ENCODE data around the gene PRSS16.

PRSS16 gene

DNA sequence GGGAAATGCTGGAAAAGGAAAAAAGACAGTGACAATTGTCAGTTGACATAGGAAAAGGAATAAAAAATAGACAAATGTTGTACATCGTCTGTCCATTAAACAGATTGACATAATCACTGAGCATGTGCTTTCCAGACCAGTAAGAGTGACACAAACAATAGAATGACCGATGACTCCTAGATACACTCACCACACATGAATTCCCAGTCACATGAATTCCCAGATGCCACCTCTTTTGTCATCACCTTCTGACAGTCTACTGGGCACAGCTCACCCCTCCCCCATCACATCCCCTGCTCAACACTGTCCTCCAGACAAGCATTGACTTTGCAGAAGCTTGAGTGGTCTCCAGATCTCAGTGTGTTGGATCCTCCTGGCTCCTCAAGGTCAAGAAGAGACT is 38.6 kb downstream of the PRSS16 start:
- no peak for DNase-seq (ENCODE audit: low read depth)

DNA sequence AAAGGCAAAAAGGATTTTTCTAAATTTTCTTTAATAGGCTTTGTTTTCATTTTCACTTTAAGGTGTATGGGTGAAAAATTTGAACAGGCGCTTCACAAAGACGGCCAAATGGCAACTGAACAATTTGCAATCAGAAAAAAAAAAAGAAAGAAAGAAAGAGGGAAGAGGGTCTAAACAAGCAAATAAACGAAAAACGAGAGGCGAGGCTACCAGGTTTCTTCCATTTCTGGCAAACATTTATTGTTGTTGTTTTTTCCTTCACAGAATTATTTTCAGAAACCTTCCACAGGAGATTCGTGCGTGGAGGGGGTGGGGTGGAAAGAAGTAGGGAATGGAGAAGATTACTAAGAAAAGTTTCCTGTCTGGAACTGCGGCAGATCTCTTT is 40.2 kb downstream of the PRSS16 start:
- no peak for DNase-seq (ENCODE audit: low read depth)

DNA sequence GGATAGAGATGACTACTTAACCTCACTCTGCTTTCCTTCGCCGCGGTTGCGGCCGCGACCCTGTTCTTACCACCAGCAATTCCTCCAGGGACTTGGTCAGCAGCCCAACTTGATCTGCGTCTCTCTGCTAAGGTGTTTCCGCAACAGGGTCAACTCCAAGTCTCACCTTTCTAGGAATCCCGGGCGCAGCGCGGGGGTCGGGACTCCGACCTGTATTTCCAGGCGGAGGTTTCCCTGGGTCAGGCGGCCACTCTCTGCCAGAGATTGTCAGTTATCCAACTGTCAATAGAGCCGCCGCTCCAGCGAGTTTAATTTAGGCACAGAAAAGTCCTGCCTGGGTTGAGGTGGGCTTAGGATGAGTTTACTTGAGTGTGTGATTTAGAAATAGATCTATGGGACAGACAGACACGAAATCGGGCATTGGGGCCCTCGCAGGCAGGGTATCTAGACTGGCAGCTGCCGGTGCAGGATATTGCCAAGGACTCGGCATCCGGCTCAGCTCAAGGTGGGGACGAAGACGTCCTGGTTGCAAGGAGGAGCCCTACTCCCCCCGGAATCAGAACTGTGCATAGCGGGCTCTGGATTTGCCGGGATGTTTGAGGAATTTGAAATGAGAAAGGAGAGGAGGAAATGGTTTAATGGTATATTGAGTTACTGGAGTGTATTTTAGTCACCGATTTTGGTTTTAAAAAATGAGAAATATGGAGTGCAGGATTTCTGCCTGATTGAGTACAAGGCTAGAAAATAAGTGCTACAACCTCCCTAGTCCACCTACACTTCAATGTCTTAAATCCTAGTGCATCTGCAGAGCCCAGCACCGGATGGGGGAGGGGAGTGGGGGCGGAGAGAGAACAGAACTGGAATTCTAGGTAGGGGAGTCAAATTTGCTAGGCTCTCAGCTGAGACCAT is 40.9 kb downstream of the PRSS16 start:
- DNase-seq (ENCODE audit: low read depth): no peak

DNA sequence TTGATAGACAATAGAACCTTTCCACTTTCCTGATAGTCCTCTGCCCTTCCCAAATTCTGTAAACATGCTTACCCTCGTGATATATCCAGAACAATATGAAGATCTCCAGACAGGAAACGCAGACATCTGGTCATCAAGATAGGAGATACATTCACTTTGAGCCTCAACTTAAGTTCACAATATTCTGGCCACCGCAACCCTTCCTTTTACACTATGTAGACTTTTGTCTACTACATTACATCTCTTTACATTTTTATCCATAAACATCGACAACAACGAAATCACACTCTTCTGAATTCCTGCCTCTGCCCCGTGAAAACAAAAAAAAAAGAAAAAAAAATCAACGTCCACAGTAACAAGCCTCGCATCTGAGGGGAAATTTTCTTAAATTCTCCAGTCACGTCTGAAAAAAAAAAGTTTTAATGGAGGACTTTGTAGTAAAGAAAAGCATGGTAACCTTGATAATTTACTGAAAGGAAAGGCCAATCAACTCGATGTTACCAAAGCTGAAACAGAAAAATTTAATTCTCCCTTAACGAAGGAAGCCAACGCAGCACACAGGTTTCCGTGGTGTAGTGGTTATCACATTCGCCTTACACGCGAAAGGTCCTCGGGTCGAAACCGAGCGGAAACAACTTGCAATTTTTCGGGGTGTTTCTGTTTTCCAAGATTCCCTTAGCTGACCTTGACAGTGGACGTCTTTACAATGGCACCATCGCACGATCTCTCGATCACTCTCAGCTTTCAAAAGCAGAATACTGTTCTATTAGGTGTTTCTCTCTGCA is 42.8 kb downstream of the PRSS16 start:
- no peak for DNase-seq (ENCODE audit: low read depth)

DNA sequence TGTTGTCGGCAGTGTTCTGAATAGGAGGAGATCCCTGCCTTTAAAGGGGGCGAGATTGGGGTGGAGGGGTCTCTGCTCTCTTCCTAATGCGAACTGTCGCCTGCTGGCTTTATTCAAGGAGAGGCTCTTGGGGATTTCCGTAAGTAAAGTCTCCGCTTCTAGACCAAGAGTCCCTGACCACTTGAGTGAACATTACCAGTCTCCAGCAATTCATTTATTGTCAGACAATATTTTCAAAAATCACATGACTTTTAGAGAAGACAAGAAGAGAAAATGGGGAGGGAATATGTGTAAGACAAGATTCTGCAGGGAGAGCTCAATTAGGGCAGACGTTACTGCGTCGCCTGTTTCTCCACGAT is 43.3 kb downstream of the PRSS16 start:
- no peak for DNase-seq (ENCODE audit: low read depth)

DNA sequence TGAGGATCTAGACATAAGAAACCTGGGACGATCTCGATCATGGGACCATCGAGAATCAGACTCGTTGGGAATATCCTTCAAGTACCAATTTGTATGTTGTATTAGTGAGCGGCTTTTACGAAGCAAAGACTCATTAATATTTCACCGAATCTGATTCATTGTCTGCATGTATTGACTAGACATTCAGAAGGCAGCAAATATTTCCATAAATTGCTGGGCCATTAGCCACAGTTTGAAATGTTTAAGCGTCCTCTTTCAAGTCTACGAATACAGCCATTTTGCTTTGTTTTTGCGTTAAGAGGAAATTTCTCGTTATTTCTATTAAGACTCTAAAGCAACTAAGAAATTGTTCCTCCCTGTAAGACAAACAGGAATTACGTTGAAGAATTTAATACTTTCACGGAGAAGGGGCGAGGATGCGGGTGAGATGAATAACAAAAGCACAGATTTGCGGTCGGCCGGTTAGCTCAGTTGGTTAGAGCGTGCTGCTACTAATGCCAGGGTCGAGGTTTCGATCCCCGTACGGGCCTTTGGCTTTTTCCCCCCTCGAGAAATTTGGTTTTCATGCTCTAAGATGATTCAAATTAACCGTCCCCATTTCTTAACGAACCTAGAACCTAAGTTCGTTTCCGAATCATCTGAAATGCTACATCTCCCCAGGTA is 46.1 kb downstream of the PRSS16 start:
- no peak for DNase-seq (ENCODE audit: low read depth)

DNA sequence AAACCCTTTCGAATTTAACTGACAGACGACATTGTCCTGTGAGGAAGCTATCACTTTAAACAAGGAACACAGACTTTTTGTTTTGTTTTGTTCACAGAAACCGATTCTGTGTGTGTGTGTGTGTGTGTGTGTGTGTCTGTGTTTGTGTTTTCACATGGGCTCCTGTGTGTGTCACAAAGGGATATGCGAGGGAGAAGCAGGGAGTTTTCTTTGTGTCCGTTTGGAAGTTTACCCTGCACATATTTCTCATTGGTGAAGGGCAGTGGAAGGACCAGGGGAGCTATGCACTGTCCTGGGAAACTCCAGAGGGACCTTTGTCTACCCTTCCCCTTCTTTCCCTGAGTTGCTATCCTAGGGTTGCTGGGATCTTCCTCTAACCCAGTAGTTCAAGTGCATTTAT is 46.9 kb downstream of the PRSS16 start:
- DNase-seq (ENCODE audit: low read depth): no peak

DNA sequence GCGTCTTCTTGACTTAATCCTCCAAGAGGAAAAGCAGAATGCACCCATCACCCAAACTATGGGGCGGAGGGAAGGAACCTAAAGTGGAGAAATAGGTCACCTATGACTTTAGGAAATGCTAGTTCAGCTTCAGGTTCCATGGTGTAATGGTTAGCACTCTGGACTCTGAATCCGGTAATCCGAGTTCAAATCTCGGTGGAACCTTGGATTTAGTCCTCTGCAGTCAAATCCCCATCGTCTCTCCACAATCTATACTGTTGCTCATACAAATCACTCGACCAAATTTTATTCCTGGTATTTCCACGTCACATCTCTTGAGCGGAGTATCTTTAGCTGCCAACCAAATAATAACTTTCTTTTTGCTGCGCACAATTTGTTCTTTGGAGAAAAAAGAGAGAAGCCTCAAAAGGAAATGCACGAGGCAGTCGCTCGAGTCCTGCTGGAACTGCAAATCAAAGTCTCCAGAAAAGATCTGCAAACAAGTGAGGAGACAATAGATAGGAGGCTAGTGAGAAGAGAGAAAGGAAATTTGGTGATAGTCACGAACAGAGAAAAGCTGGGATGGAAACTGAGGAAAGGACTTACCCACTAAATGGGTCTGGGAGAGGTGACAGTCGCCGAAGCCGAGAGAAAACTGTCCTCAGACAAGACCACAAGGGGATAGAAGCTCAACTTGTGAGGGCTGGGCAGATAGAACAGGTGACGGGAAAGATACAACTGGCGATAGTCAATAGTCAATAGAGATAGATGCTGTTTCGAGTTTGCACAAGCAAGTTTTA is 48.0 kb downstream of the PRSS16 start:
- DNase-seq (ENCODE audit: low read depth): no peak

DNA sequence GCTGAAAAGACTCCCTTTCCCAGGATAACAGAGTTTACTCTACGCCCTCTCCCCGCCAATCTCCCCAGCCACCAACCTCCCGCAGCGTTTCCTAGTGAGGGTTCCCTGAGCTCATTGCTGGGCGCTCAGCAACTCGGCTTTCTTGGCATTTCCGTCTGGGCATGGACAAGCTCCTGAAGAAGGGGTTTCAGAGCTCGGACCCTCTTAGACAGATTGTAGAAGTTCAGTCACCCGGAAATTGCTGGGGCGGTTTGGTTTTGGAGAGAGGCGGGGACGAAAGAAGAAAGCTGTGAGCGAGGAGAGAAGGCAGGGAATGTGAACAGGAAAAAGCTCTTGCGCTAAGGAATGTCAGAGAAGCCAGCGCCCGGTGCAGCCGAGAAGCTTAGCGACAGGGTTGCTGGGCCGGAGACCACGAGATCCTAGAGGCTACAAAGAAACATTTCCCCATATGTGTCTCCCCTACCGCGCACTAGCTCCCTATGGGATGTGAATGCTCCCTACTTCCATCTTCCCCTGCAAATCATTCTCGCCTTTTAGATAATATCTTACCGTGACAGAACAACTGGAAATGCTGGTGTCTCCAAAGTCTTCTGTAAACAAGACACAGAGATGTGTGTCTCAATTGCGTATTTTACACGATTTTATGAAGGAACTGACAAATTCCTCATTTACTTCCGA is 48.7 kb downstream of the PRSS16 start:
- no peak for DNase-seq (ENCODE audit: low read depth)

DNA sequence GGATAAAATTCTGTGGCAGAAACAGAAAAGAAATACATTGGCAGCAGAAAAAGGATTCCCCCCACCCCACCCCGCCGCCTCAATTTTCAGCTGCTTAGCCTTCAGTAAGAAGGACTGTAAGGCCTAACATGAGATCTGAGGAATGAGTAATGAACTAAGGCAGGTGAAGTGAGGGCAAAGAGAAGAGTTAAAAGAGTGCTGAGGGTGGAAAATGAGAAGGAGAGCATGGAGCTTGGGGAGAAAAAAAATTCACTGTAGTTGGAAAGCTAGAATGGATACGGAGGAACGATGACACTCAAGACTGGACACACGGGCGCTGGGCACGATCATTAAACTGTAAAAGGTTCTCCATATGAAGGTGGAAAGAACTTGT is 50.0 kb downstream of the PRSS16 start:
- no peak for DNase-seq (ENCODE audit: low read depth)

DNA sequence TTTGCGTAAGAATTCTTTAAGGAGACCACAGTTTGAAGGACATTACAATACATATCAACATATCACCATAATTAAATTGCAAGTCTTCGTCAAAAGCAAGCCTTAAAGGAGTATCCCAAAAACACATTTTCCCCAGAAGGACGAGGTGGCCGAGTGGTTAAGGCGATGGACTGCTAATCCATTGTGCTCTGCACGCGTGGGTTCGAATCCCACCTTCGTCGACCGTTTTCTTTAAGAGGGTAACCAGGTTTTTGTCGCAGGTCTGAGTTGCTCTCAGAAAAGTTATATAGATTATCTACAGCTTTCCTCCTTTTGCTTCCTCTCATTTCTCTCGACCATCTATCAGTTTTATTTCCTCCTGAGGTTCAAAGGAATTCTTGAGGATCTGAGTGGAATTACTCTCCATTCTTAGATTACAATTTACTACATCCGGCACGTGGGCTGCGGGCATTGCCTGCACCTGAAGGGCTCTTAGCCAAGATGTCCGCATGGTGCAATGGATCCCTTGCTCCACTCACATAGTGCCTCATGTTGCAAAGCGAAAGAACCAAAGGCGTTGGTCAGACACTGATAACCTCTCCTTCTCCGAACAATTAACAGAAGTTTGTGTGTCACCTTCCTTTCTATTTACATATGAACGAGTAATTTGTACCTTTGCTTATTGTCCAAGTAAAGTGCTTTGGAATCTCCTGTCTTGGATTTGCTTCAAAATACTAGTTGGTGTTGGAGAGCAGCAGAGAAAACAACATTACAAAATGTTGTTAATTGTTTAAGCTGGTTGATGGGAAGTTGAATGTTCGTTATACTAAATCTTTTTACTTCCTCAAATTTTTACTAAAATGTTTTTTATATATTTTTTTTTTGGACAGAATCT is 50.6 kb downstream of the PRSS16 start:
- DNase-seq (ENCODE audit: low read depth): no peak

DNA sequence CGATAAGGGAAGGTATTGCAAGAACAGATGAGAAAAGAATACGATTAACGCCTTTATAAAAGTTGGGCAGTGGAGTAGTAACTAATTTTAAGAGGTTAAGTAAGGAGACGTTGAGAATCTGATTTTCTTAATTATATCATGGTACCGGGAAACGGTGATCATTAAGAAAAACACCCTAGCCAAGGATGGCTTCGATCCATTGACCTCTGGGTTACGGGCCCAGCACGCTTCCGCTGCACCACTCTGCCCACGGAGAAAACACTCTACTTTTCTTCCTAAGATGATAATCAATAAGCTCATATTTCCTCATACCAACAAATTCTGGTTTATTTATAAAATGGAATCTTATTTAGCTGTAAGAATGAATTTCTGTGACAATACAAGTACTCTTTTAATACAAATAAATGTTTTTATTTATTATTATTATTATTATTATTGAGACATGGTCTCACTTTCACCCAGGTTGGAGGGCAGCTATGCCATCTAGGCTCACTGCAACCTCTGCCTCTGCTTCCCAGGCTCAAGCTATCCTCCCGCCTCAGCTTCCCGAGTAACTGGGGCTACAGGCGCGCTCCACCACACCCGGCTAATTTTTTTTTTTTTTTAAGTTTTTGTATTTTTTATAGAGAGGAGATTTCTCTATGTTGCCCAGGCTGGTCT is 56.2 kb downstream of the PRSS16 start:
- no peak for DNase-seq (ENCODE audit: low read depth)
